Measurements from ENCODE around the gene CBX5. TPM values are rescaled to one million over a fixed set of nuclear protein-coding genes. Genes with fewer than 3 reads are reported as not detected.

The CBX5 gene
- polyA plus RNA-seq, 1 donor from 2014 or later = 57.1 TPM

DNA sequence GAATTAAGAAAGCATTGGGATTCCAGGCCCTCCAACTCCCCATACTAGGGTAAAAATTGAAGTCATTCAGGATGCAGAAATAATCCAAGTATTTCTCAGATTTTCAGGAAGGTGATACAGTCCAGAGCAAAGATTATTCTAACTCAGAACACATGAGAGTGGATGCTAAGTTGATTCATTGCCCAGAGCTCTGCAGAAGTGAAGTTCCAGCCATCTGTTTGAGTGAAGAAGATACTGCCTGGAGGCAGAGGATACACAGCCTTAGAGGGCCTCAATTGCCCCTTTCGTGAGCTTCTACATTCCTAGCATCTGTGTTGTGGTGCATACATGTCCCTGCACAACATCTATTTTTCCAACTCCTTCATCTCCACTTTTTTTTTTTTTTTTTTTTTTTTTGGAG lies 54.3 kb downstream of the CBX5 start:
- H4K20me1 ChIP-seq (ENCODE audit: insufficient read depth) = no peaks in the 10 kb centered on the region
- H3K9me2 ChIP-seq (ENCODE audit: insufficient read depth, low read length) = no peaks in the 10 kb centered on the region
- H2AFZ ChIP-seq (ENCODE audit: low read depth, low read length) = no peak overlapping the region

DNA sequence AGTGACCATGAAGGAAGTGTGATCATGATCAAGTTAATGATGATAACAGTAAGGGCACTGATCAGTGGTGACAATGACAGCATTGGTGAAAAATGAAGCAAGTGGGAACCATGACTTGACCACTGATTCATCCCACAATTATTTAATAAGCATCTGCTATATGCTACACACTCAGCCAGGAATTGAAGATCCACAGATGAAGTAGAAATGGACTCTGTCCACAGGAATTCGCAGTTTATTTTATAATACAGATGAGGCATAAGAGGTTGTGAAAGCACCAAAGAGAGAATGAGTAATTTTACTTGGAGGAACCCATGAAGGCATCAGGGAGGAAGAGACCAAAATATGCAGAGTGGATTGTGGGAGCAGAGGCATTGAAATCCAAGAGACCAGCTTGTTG lies 57.3 kb downstream of the CBX5 start:
- Histone ChIP-seq H3K27me3 (ENCODE audit: insufficient read depth, low read depth, low read length) (peaks cover 2% of the 10 kb centered on the region), H3F3A (ENCODE audit: insufficient read depth, low read length, poor library complexity, severe bottlenecking) (no peaks in the 10 kb centered on the region), H3K4me2 (ENCODE audit: low read length) (no peak overlapping the region), H3K4me3 (ENCODE audit: low read length) (no peak overlapping the region), H3K27ac (ENCODE audit: low read length) (no peak overlapping the region), H2AFZ (ENCODE audit: low read depth, low read length) (no peak overlapping the region), H3K36me3 (ENCODE audit: insufficient read depth, low read length) (no peaks in the 10 kb centered on the region), H3K9me3 (ENCODE audit: low read length) (no peaks in the 10 kb centered on the region), H4K20me1 (ENCODE audit: insufficient read depth) (no peaks in the 10 kb centered on the region), H3K79me2 (replicated peaks; ENCODE audit: insufficient read depth, low read length) (no peaks in the 10 kb centered on the region), H3K9me2 (ENCODE audit: insufficient read depth, low read length) (no peaks in the 10 kb centered on the region), H3K9ac (ENCODE audit: low read length) (no peak overlapping the region)
- TF ChIP-seq POLR2AphosphoS5 (IDR thresholded peaks at IDR 0.05) (no peak), EP300 (conservative IDR thresholded peaks at IDR 0.05; ENCODE audit: poor library complexity, severe bottlenecking) (no peak), TAF1 (IDR thresholded peaks at IDR 0.05; ENCODE audit: low read depth) (no peak), RAD21 (conservative IDR thresholded peaks at IDR 0.05) (no peak), SMC3 (conservative IDR thresholded peaks at IDR 0.05; ENCODE audit: poor library complexity) (no peak), MXI1 (conservative IDR thresholded peaks at IDR 0.05; ENCODE audit: poor library complexity, severe bottlenecking) (no peak), EZH2 (IDR thresholded peaks at IDR 0.05; ENCODE audit: borderline replicate concordance, insufficient read depth, low read length, poor library complexity, severe bottlenecking) (no peak)
- TF ChIP-seq, protein P1, sequence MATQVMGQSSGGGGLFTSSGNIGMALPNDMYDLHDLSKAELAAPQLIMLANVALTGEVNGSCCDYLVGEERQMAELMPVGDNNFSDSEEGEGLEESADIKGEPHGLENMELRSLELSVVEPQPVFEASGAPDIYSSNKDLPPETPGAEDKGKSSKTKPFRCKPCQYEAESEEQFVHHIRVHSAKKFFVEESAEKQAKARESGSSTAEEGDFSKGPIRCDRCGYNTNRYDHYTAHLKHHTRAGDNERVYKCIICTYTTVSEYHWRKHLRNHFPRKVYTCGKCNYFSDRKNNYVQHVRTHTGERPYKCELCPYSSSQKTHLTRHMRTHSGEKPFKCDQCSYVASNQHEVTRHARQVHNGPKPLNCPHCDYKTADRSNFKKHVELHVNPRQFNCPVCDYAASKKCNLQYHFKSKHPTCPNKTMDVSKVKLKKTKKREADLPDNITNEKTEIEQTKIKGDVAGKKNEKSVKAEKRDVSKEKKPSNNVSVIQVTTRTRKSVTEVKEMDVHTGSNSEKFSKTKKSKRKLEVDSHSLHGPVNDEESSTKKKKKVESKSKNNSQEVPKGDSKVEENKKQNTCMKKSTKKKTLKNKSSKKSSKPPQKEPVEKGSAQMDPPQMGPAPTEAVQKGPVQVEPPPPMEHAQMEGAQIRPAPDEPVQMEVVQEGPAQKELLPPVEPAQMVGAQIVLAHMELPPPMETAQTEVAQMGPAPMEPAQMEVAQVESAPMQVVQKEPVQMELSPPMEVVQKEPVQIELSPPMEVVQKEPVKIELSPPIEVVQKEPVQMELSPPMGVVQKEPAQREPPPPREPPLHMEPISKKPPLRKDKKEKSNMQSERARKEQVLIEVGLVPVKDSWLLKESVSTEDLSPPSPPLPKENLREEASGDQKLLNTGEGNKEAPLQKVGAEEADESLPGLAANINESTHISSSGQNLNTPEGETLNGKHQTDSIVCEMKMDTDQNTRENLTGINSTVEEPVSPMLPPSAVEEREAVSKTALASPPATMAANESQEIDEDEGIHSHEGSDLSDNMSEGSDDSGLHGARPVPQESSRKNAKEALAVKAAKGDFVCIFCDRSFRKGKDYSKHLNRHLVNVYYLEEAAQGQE (IDR thresholded peaks at IDR 0.05; ENCODE audit: borderline replicate concordance) = no peak
- TF ChIP-seq, protein P2, sequence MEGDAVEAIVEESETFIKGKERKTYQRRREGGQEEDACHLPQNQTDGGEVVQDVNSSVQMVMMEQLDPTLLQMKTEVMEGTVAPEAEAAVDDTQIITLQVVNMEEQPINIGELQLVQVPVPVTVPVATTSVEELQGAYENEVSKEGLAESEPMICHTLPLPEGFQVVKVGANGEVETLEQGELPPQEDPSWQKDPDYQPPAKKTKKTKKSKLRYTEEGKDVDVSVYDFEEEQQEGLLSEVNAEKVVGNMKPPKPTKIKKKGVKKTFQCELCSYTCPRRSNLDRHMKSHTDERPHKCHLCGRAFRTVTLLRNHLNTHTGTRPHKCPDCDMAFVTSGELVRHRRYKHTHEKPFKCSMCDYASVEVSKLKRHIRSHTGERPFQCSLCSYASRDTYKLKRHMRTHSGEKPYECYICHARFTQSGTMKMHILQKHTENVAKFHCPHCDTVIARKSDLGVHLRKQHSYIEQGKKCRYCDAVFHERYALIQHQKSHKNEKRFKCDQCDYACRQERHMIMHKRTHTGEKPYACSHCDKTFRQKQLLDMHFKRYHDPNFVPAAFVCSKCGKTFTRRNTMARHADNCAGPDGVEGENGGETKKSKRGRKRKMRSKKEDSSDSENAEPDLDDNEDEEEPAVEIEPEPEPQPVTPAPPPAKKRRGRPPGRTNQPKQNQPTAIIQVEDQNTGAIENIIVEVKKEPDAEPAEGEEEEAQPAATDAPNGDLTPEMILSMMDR (IDR thresholded peaks at IDR 0.05; ENCODE audit: poor library complexity, severe bottlenecking) = no peak

More for the DNA sequence above, 54.3 kb downstream of the CBX5 start:
- H3K4me3 ChIP-seq (ENCODE audit: low read length) = no peak overlapping the region
- no peaks in the 10 kb centered on the region for H3K79me2 ChIP-seq (replicated peaks; ENCODE audit: insufficient read depth, low read length)
- H3K9me3 ChIP-seq (ENCODE audit: low read length) = no peaks in the 10 kb centered on the region
- H3K27me3 ChIP-seq (ENCODE audit: insufficient read depth, low read depth, low read length) = no peaks in the 10 kb centered on the region
- no peak for TF ChIP-seq TAF1 (IDR thresholded peaks at IDR 0.05; ENCODE audit: low read depth)
- TF ChIP-seq, protein P1 (IDR thresholded peaks at IDR 0.05; ENCODE audit: borderline replicate concordance) = no peak
- H3K36me3 ChIP-seq (ENCODE audit: insufficient read depth, low read length) = peaks cover 6% of the 10 kb centered on the region
- no peak overlapping the region for H3K9ac ChIP-seq (ENCODE audit: low read length)
- no peak overlapping the region for H3K4me2 ChIP-seq (ENCODE audit: low read length)
- H3F3A ChIP-seq (ENCODE audit: insufficient read depth, low read length, poor library complexity, severe bottlenecking) = no peaks in the 10 kb centered on the region
- H3K27ac ChIP-seq (ENCODE audit: low read length) = no peak overlapping the region

Measured in neural cell (in vitro differentiated cells).